Measurements from ENCODE around the gene TRANK1.
"Not testable (repeated sequence)": the region's sequence is repeated elsewhere in the genome, so short reads cannot be mapped to it uniquely, and the experiment has no call there.

The TRANK1 gene

DNA sequence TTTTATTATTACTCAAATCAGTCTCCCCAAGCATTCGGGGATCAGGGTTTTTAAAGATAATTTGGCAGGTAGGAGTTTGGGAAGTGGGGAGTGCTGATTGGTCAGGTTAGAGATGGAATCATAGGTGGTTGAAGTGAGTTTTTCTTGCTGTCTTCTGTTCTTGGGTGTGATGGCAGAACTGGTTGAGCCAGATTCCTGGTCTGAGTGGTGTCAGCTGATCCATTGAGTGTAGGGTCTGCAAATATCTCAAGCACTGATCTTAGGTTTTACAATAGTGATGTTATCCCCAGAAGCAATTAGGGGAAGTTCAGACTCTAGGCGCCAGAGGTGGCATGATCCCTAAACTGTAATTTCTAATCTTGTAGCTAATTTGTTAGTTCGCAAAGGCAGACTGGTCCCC, 20.6 kb upstream of the TRANK1 start:
- peaks cover 13% of the 10 kb centered on the region for H3K4me1 Mint-ChIP-seq (ENCODE audit: low read depth)
- no peaks in the 10 kb centered on the region for H3K9me3 Mint-ChIP-seq
- no peak overlapping the region for H3K4me3 Mint-ChIP-seq
- no peak overlapping the region for H3K27ac Mint-ChIP-seq
- peaks cover 1% of the 10 kb centered on the region for H3K36me3 Mint-ChIP-seq (ENCODE audit: low read depth)
- no peaks in the 10 kb centered on the region for H3K27me3 Mint-ChIP-seq (ENCODE audit: low read depth)

GRCh38 chr3:36964817-36965216, 20.0 kb upstream of the TRANK1 start:
- Mint-ChIP-seq H3K9me3 (no peaks in the 10 kb centered on the region), H3K4me3 (no peak overlapping the region), H3K27ac (no peak overlapping the region), H3K4me1 (ENCODE audit: low read depth) (peaks cover 9% of the 10 kb centered on the region), H3K36me3 (ENCODE audit: low read depth) (peaks cover 1% of the 10 kb centered on the region), H3K27me3 (ENCODE audit: low read depth) (no peaks in the 10 kb centered on the region)

- no peaks in the 10 kb centered on the region for H3K27me3 Mint-ChIP-seq (ENCODE audit: low read depth)
- H3K4me3 Mint-ChIP-seq: no peak overlapping the region
- no peaks in the 10 kb centered on the region for H3K9me3 Mint-ChIP-seq
- H3K27ac Mint-ChIP-seq: no peak overlapping the region
- peaks cover 6% of the 10 kb centered on the region for H3K4me1 Mint-ChIP-seq (ENCODE audit: low read depth)
- H3K36me3 Mint-ChIP-seq (ENCODE audit: low read depth): peaks cover 1% of the 10 kb centered on the region
These were observed 19.5 kb upstream of the TRANK1 start for GRCh38 chr3:36964331-36964730.

- H3K27me3 Mint-ChIP-seq (ENCODE audit: low read depth); H3K4me1 Mint-ChIP-seq (ENCODE audit: low read depth); H3K36me3 Mint-ChIP-seq (ENCODE audit: low read depth); H3K9me3 Mint-ChIP-seq; H3K27ac Mint-ChIP-seq; H3K4me3 Mint-ChIP-seq: not testable (repeated sequence)
These were observed 18.2 kb upstream of the TRANK1 start for GRCh38 chr3:36963008-36963407.

DNA sequence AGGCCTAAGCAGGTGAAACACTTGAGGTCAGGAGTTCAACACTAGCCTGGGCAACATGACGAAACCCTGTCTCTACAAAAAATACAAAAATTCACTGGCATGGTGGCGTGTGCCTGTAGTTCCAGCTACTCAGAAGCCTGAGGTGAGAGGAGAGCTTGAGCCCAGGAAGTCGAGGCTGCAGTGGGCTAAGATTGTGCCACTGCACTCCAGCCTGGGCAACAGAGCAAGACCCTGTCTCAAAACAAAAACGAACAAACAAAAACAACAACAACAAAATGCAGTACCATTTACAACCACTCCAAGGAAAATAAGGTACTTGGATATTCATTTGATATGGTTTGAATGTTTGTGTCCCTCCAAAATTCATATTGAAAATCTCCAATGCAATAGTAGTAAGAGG, 15.6 kb upstream of the TRANK1 start:
- H3K9me3 Mint-ChIP-seq: no peaks in the 10 kb centered on the region
- no peak overlapping the region for H3K4me3 Mint-ChIP-seq
- no peaks in the 10 kb centered on the region for H3K27me3 Mint-ChIP-seq (ENCODE audit: low read depth)
- no peaks in the 10 kb centered on the region for H3K36me3 Mint-ChIP-seq (ENCODE audit: low read depth)
- no peak overlapping the region for H3K27ac Mint-ChIP-seq
- peaks cover 9% of the 10 kb centered on the region for H3K4me1 Mint-ChIP-seq (ENCODE audit: low read depth)

- Mint-ChIP-seq H3K9me3 (no peaks in the 10 kb centered on the region), H3K27ac (no peak overlapping the region), H3K4me1 (ENCODE audit: low read depth) (peaks cover 9% of the 10 kb centered on the region), H3K36me3 (ENCODE audit: low read depth) (no peaks in the 10 kb centered on the region), H3K4me3 (no peak overlapping the region), H3K27me3 (ENCODE audit: low read depth) (peaks cover under 1% of the 10 kb centered on the region)
These were observed 15.0 kb upstream of the TRANK1 start for GRCh38 chr3:36959821-36960220.

GRCh38 chr3:36957862-36958686, 13.2 kb upstream of the TRANK1 start:
- no peaks in the 10 kb centered on the region for H3K9me3 Mint-ChIP-seq
- H3K36me3 Mint-ChIP-seq (ENCODE audit: low read depth): no peaks in the 10 kb centered on the region
- H3K4me3 Mint-ChIP-seq: no peak overlapping the region
- H3K27ac Mint-ChIP-seq: no peak overlapping the region
- H3K4me1 Mint-ChIP-seq (ENCODE audit: low read depth): peaks cover 7% of the 10 kb centered on the region
- H3K27me3 Mint-ChIP-seq (ENCODE audit: low read depth): peaks cover 3% of the 10 kb centered on the region

DNA sequence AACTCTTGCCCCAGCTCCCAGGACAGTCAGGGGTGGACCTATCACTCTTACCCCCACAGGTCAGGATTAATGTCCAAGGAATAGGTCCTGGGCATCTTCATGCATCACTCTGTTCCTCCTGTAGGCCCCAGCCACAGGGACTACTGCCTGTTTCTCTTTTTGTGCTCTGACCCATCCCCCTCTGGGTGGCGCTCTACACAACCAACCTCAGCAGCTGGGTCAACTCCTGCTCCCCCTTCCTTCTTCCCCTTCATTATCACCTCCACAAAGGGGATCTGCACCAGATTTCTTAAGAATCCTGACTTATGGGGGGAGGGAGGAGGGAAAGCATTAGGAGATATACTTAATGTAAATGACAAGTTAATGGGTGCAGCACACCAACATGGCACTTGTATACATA, 12.2 kb upstream of the TRANK1 start:
- Mint-ChIP-seq H3K36me3 (ENCODE audit: low read depth) (no peaks in the 10 kb centered on the region), H3K27ac (no peak overlapping the region), H3K9me3 (no peaks in the 10 kb centered on the region), H3K4me1 (ENCODE audit: low read depth) (peaks cover 7% of the 10 kb centered on the region), H3K27me3 (ENCODE audit: low read depth) (peaks cover 9% of the 10 kb centered on the region), H3K4me3 (no peak overlapping the region)

- no peaks in the 10 kb centered on the region for H3K9me3 Mint-ChIP-seq
- no peak overlapping the region for H3K27ac Mint-ChIP-seq
- H3K27me3 Mint-ChIP-seq (ENCODE audit: low read depth): peaks cover 9% of the 10 kb centered on the region
- no peak overlapping the region for H3K4me3 Mint-ChIP-seq
- peaks cover 7% of the 10 kb centered on the region for H3K4me1 Mint-ChIP-seq (ENCODE audit: low read depth)
- H3K36me3 Mint-ChIP-seq (ENCODE audit: low read depth): no peaks in the 10 kb centered on the region
These were observed 11.3 kb upstream of the TRANK1 start for GRCh38 chr3:36956155-36956554.

DNA sequence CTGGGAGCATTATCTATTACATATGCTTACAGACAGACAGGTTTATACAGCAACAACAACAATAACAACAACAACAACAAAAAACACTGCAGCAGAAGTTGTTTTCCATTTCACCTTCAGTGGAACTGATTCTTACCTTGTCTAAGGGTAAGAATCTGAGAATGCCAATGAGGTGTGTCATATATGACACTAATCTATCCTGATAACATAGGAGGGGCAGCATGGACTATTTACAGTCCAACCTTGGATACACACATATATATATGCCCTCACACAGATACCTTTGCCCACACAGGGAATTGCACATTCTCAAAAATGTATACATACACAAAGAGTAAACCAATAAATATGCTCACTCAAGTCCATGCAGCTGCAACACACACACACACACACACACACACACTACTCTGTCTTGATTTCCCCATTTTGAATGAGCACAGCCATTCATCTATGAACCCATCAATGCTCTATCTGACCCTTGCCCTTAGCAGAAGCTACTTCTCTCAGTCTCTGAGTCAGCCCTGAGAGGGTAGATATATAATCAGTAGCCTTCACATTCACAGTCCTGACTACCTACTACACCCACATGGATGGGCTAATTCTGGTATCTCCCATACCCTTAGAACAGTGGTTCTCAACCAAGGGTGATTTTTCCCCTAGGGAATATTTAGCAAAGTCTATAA, 9.7 kb upstream of the TRANK1 start:
- Mint-ChIP-seq H3K4me3 (no peak overlapping the region), H3K27me3 (ENCODE audit: low read depth) (peaks cover 11% of the 10 kb centered on the region), H3K4me1 (ENCODE audit: low read depth) (peaks cover 7% of the 10 kb centered on the region), H3K27ac (no peak overlapping the region), H3K36me3 (ENCODE audit: low read depth) (no peaks in the 10 kb centered on the region), H3K9me3 (peaks cover under 1% of the 10 kb centered on the region)

DNA sequence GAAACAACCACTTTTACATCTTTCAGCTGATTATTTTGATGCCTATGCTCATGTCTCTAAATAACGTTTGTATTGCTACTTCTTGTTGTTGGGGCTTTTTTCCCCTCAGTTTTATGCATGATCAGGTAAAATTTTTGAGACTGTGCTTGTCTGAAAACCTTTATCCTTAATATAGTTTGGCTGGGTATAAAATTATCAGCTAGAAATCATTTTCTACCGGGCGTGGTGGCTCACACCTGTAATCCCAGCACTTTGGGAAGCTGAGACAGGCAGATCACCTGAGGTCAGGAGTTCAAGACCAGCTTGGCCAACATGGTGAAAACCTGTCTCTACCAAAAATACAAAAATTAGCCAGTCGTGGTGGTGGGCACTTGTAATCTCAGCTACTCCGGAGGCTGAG, 3.0 kb upstream of the TRANK1 start:
- H3K4me3 Mint-ChIP-seq; H3K4me1 Mint-ChIP-seq (ENCODE audit: low read depth); H3K27ac Mint-ChIP-seq: not testable (repeated sequence)
- H3K36me3 Mint-ChIP-seq (ENCODE audit: low read depth): peaks cover 17% of the 10 kb centered on the region
- peaks cover 27% of the 10 kb centered on the region for H3K27me3 Mint-ChIP-seq (ENCODE audit: low read depth)
- H3K9me3 Mint-ChIP-seq: peaks cover 29% of the 10 kb centered on the region

DNA sequence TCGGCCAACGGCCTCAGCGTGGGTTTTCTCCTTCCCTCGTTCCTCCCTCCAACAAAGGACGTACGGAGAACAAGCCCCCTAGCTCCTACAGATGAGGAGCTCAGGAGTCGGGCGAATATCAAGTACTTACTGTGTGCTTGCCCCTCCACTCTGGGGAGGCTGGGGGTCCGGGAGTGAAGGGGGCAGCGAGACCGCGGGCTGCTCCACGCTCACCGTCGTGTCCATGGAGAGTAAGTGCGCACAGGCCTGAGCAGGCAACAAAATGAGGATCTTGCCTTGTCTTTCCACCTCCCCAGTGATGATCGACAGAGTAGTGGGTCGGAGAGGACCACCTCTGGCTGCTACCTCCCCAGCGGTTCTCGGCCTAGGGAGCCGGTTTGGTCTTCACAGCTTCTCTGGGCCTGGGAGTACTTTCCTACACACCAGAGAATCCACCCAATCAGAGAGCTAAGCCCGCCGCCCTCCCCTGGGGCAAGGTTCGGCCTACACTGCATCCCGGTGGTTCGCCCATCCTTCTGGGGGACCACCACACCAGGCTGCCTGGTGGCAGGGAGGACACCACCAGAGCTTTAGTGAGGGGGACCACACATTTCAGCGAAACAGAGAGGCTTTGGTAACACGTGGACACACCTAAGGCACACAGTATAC, 603 bp upstream of the TRANK1 start:
- Mint-ChIP-seq H3K27ac (no peak overlapping the region), H3K36me3 (ENCODE audit: low read depth) (peaks cover 17% of the 10 kb centered on the region), H3K9me3 (peaks cover 29% of the 10 kb centered on the region), H3K27me3 (ENCODE audit: low read depth) (peaks cover 26% of the 10 kb centered on the region), H3K4me3 (peak overlapping the region; percentile 78), H3K4me1 (ENCODE audit: low read depth) (peaks cover 8% of the 10 kb centered on the region)

- peak overlapping the region; percentile 66 for H3K4me3 Mint-ChIP-seq
- H3K36me3 Mint-ChIP-seq (ENCODE audit: low read depth): peaks cover 14% of the 10 kb centered on the region
- H3K4me1 Mint-ChIP-seq (ENCODE audit: low read depth): peaks cover 8% of the 10 kb centered on the region
- H3K27me3 Mint-ChIP-seq (ENCODE audit: low read depth): peaks cover 22% of the 10 kb centered on the region
- H3K9me3 Mint-ChIP-seq: peaks cover 23% of the 10 kb centered on the region
- H3K27ac Mint-ChIP-seq: no peak overlapping the region
These were observed 728 bp downstream of the TRANK1 start for GRCh38 chr3:36944012-36944640.

- Mint-ChIP-seq H3K4me3 (peak overlapping the region; percentile 66), H3K9me3 (peaks cover 18% of the 10 kb centered on the region), H3K4me1 (ENCODE audit: low read depth) (peaks cover 8% of the 10 kb centered on the region), H3K27ac (no peak overlapping the region), H3K36me3 (ENCODE audit: low read depth) (peaks cover 11% of the 10 kb centered on the region), H3K27me3 (ENCODE audit: low read depth) (peaks cover 22% of the 10 kb centered on the region)
These were observed 1.3 kb downstream of the TRANK1 start for GRCh38 chr3:36943601-36944000.
